ENCODE measurements around the gene PPM1J.

PPM1J gene

DNA sequence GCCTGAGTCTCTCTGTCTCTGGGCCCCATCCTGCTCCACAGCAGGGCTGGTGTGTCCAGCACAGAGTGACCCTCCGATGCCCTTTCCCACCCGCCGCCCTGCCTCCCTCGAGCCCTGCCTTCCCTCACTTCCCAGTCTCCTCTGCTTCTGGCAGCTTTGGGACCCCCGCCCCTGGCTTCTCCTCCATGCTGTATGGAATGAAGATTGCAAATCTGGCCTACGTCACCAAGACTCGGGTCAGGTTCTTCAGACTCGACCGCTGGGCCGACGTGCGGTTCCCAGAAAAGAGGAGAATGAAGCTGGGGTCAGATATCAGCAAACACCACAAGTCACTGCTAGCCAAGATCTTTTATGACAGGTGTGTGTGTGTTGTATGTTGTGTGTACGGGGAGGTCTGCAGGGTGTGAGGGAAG, 26.3 kb downstream of the PPM1J start:
- no peak overlapping the region for H3K4me3 ChIP-seq (ENCODE audit: low read depth, low read length)
- H3K9me3 ChIP-seq (ENCODE audit: control insufficient read depth, low read length): no peaks in the 10 kb centered on the region
- H3K4me2 ChIP-seq (ENCODE audit: low read length): no peak overlapping the region
- H3K79me2 ChIP-seq: no peaks in the 10 kb centered on the region
- TF ChIP-seq CTCF (IDR thresholded peaks at IDR 0.05): no peak
- no peaks in the 10 kb centered on the region for H3K27me3 ChIP-seq (ENCODE audit: control insufficient read depth, insufficient read depth, low read length)
- no peak overlapping the region for H3K9ac ChIP-seq
- no peak overlapping the region for H3K27ac ChIP-seq
- no peaks in the 10 kb centered on the region for H3K4me1 ChIP-seq
- H2AFZ ChIP-seq: no peak overlapping the region
- no peaks in the 10 kb centered on the region for H3K36me3 ChIP-seq (ENCODE audit: control insufficient read depth, insufficient read depth, low read length)

DNA sequence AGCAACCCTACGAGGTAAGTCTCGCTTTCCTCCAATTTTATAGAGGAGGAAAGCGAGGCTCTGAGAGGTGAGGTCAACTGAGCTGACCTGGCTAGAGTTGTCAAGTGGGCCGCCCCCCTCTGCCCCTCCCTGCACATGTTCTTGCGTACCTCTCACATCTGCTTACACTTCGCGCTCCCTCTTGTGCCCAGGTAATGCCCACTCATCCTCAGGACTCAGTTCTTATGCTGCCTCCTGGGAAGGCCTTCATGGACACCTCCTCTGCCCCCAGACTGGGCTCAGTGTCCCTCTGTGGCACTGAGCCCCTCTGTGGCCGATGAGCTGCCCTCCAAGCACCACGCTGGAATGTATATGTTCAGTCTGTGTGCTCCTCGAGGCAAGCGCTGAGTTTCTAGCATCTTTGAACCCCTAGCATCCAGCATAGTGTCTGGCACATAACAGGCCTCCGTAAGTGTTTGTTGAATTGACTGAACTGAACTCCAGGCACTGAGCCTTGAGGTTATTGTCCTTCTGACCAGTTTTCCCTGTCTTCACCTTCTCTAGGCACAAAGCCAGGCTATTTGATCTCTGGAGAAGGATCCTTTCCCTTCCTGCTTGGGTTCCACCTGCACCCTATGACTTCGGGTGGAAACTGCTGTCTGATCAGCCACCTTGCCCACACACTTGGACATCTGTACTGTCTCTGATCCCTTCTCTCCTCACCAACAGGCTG, 27.2 kb downstream of the PPM1J start:
- no peaks in the 10 kb centered on the region for H3K27me3 ChIP-seq (ENCODE audit: control insufficient read depth, insufficient read depth, low read length)
- no peaks in the 10 kb centered on the region for H3K9me3 ChIP-seq (ENCODE audit: control insufficient read depth, low read length)
- H3K79me2 ChIP-seq: no peaks in the 10 kb centered on the region
- no peak for TF ChIP-seq CTCF (IDR thresholded peaks at IDR 0.05)
- H3K27ac ChIP-seq: no peak overlapping the region
- no peaks in the 10 kb centered on the region for H3K36me3 ChIP-seq (ENCODE audit: control insufficient read depth, insufficient read depth, low read length)
- H3K4me2 ChIP-seq (ENCODE audit: low read length): no peak overlapping the region
- no peak overlapping the region for H2AFZ ChIP-seq
- no peak overlapping the region for H3K4me3 ChIP-seq (ENCODE audit: low read depth, low read length)
- no peak overlapping the region for H3K9ac ChIP-seq
- H3K4me1 ChIP-seq: no peaks in the 10 kb centered on the region

DNA sequence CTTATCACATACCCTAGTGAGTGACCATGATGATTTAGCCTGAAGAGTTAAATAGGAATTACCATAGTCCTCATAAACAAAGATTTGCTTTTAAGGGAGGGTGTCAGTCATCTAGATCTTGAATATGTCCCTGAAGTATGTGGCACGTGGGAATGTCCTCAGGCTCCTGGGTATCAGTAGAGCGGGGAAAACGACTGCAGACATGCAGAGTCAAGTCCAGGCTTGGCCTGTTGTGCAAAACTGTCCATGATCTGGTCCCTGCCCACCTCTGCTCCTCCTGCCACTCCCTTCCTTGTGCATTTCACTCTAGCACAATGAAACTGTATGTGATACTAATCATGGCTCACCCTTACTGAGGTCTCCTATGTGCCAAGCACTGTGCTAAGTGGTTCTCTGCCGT, 27.8 kb downstream of the PPM1J start:
- Histone ChIP-seq H3K4me2 (ENCODE audit: low read length) (no peak overlapping the region), H2AFZ (no peak overlapping the region), H3K4me3 (ENCODE audit: low read depth, low read length) (no peak overlapping the region), H3K9ac (no peak overlapping the region), H3K79me2 (no peaks in the 10 kb centered on the region), H3K27me3 (ENCODE audit: control insufficient read depth, insufficient read depth, low read length) (no peaks in the 10 kb centered on the region), H3K27ac (no peak overlapping the region), H3K36me3 (ENCODE audit: control insufficient read depth, insufficient read depth, low read length) (no peaks in the 10 kb centered on the region), H3K9me3 (ENCODE audit: control insufficient read depth, low read length) (no peaks in the 10 kb centered on the region), H3K4me1 (no peaks in the 10 kb centered on the region)
- TF ChIP-seq CTCF (IDR thresholded peaks at IDR 0.05): no peak

- Histone ChIP-seq H3K4me2 (ENCODE audit: low read length) (no peak overlapping the region), H3K9ac (no peak overlapping the region), H3K36me3 (ENCODE audit: control insufficient read depth, insufficient read depth, low read length) (no peaks in the 10 kb centered on the region), H3K27me3 (ENCODE audit: control insufficient read depth, insufficient read depth, low read length) (no peaks in the 10 kb centered on the region), H2AFZ (no peak overlapping the region), H3K4me1 (no peaks in the 10 kb centered on the region), H3K27ac (no peak overlapping the region), H3K79me2 (no peaks in the 10 kb centered on the region), H3K9me3 (ENCODE audit: control insufficient read depth, low read length) (no peaks in the 10 kb centered on the region), H3K4me3 (ENCODE audit: low read depth, low read length) (no peak overlapping the region)
- TF ChIP-seq CTCF (IDR thresholded peaks at IDR 0.05): no peak
Measured at GRCh38 chr1:112686835-112687234, 28.3 kb downstream of the PPM1J start.

DNA sequence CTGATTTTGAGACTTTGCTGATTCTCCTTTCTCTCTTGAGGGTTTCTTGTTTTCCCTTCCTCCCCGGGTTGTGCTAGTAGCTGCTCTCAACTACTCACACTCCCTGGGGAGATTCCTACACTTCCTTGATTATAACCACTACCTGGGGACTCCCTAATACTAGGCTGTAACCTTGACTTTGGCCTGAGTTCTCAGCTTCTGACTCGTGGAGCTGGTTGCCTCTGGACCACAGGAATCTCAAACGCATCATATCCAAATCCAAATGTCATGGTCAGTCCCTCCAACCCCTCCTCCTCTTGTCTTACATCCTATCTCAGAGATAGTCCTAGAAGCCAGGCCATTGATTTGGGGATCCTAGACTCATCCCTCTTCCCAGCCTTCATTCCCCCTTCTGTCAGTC, 28.7 kb downstream of the PPM1J start:
- H3K4me3 ChIP-seq (ENCODE audit: low read depth, low read length): no peak overlapping the region
- no peak overlapping the region for H3K9ac ChIP-seq
- no peaks in the 10 kb centered on the region for H3K9me3 ChIP-seq (ENCODE audit: control insufficient read depth, low read length)
- no peaks in the 10 kb centered on the region for H3K4me1 ChIP-seq
- no peak overlapping the region for H3K27ac ChIP-seq
- H3K36me3 ChIP-seq (ENCODE audit: control insufficient read depth, insufficient read depth, low read length): no peaks in the 10 kb centered on the region
- no peak overlapping the region for H2AFZ ChIP-seq
- no peak for TF ChIP-seq CTCF (IDR thresholded peaks at IDR 0.05)
- H3K27me3 ChIP-seq (ENCODE audit: control insufficient read depth, insufficient read depth, low read length): no peaks in the 10 kb centered on the region
- no peaks in the 10 kb centered on the region for H3K79me2 ChIP-seq
- H3K4me2 ChIP-seq (ENCODE audit: low read length): no peak overlapping the region
